Activated CD4-positive, alpha-beta T cell treated with anti-CD3 and anti-CD28 coated beads for 36 hours (primary cell): Measurements from ENCODE around the gene PHF20. TPM values are rescaled to one million over a fixed set of nuclear protein-coding genes. Genes with fewer than 3 reads are reported as not detected.
A peak's percentile ranks its signal among the peaks of the same experiment; 100 is the strongest.

ENCODE experiments used
- ATAC-seq: fragments of 200-7000 bp; cut with Tn5 transposase; one replicate; pipeline ENCODE4 v1.10.0; 2021; ENCODE audit warnings: mild to moderate bottlenecking, moderate library complexity
- CTCF ChIA-PET: fragments of 350-600 bp; sonication (Branson Sonifier 250); formaldehyde crosslinking; loops from one replicate; lab custom pipeline; 2021; ENCODE audit warnings: antibody characterized with exemption; lab: Charles Lee
- POLR2A ChIA-PET: fragments of 350-600 bp; sonication (Branson Sonifier 250); formaldehyde crosslinking; loops from one replicate; lab custom pipeline; 2021; ENCODE audit warnings: antibody characterized with exemption, inconsistent platforms; lab: Charles Lee
- DNase-seq: peaks from one replicate; pipeline ENCODE4 v3.0.0-alpha.2; 2020
- H3K27ac Mint-ChIP-seq: one replicate; pipeline ENCODE4 v1.8.0; 2021; ENCODE audit warnings: mixed read lengths
- H3K27me3 Mint-ChIP-seq: one replicate; pipeline ENCODE4 v1.8.0; 2021; ENCODE audit warnings: mixed read lengths
- H3K36me3 Mint-ChIP-seq: one replicate; pipeline ENCODE4 v1.8.0; 2021; ENCODE audit warnings: low read depth, mixed read lengths
- H3K4me1 Mint-ChIP-seq: one replicate; pipeline ENCODE4 v1.8.0; 2021; ENCODE audit warnings: mixed read lengths
- H3K4me3 Mint-ChIP-seq: one replicate; pipeline ENCODE4 v1.8.0; 2021; ENCODE audit warnings: mild to moderate bottlenecking, moderate library complexity, mixed read lengths
- H3K9me3 Mint-ChIP-seq: one replicate; pipeline ENCODE4 v1.8.0; 2021; ENCODE audit warnings: low read depth, mixed read lengths
- intact Hi-C, 2 experiments: fragments of 100-400 bp; cut with DNase I in 1 of 2; cut with micrococcal nuclease in 1 of 2; formaldehyde crosslinking; loops; one replicate each; pipeline versions ENCODE4 v1.14.2 to v1.15.1; 2022 to 2024; cut with DNase I, micrococcal nuclease
- total RNA-seq, 2 experiments: library from RNA; stranded (reverse); gene quantifications; one replicate each; pipeline ENCODE4 v1.2.3, GENCODE V29; 2021

The PHF20 gene
- total RNA-seq, 2 experiments from 2014 or later: 54.3 to 61.6 TPM

DNA sequence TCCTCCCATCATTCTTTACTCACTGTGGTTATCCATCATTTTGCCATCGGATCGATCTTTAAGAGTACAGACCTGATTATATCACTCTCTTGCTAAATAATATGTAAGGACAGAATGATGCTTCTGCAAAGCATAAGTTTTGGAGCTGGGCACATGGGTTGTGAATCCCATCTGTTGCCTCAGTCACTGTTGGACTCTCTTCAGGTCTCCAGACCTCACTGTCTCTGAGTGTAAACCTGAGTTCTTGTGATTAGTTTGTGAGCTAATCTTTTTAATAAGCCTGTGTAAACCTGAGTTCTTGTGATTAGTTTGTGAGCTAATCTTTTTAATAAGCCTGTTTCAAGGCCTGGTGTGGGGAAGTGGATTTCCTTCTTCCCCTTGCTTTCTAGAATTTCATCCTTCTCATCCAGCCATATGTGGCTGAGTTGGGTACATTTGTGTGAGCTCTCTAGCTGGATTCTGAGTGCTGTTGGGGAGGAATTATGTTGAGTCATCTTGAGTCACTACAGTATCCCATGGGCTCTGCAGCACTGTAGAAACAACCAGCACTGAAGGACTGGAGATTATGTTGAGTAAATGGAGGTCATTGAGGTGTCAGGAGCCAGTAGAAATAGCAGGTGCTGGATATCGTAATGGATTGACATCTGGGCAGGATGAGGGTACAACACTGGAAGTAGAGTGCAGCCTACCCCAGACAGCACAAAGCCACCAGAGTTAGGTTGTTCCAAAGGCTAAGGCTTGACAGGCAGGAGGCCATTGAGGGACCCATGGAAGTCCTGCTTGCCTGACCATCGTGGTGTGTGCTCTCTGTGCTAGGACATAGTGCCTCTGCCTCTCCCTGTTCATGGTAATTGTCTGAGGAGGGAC lies 130.1 kb downstream of the PHF20 start:
- DNase-seq: no peak
- Mint-ChIP-seq H3K4me3 (no peak overlapping the region), H3K27ac (no peak overlapping the region), H3K9me3 (no peaks in the 10 kb centered on the region), H3K4me1 (peaks cover 8% of the 10 kb centered on the region), H3K36me3 (peaks cover 22% of the 10 kb centered on the region), H3K27me3 (no peaks in the 10 kb centered on the region)
- ChIA-PET CTCF (interaction anchor here (1.0 kb wide), 1 partner anchor 45 kb away, joined by 3 read pairs; no protein-coding TSS in a partner anchor), POLR2A (no interaction called here)
- ATAC-seq: no peak
- intact Hi-C loops: no loop called here

- ChIA-PET POLR2A (no interaction called here), CTCF (interaction anchor here (1.0 kb wide), 1 partner anchor 44 kb away, joined by 3 read pairs; no protein-coding TSS in a partner anchor)
- Mint-ChIP-seq H3K9me3 (no peaks in the 10 kb centered on the region), H3K27me3 (no peaks in the 10 kb centered on the region), H3K36me3 (peaks cover 22% of the 10 kb centered on the region), H3K4me1 (peaks cover 8% of the 10 kb centered on the region), H3K27ac (no peak overlapping the region), H3K4me3 (no peak overlapping the region)
- DNase-seq (no peak), ATAC-seq (no peak)
- intact Hi-C loops: no loop called here
Measured at GRCh38 chr20:35902545-35902941, 130.7 kb downstream of the PHF20 start.

DNA sequence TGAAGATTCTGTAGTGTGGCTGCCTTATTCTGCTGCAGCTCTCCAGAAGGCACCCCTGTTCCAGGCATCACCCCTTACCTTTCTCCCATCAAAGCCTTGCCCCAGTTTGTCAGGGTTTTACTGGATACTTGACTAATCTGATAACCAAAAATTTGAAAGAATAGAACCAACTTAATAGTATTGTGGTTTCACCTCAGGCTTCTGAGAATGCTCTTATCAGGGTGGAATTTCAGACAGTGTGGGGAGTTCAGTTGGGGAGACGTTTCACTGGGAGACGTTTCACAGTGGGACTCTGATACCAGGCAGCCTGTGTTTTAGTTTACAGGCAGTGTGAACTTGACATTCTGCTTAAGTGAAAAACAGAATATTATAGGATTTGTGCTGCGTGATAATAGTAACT lies 132.0 kb downstream of the PHF20 start:
- ChIA-PET POLR2A (interaction anchor here (0.5 kb wide), 1 partner anchor 166 kb away, joined by 3 read pairs; no protein-coding TSS in a partner anchor), CTCF (no interaction called here)
- DNase-seq (no peak), ATAC-seq (no peak)
- Mint-ChIP-seq H3K27me3 (no peaks in the 10 kb centered on the region), H3K4me1 (peaks cover 19% of the 10 kb centered on the region), H3K27ac (no peak overlapping the region), H3K4me3 (no peak overlapping the region), H3K36me3 (peaks cover 22% of the 10 kb centered on the region), H3K9me3 (no peaks in the 10 kb centered on the region)
- intact Hi-C loops: no loop called here

- ATAC-seq (peak; percentile 24), DNase-seq (peak; percentile 15)
- intact Hi-C loops: no loop called here
- ChIA-PET CTCF (no interaction called here), POLR2A (no interaction called here)
- Mint-ChIP-seq H3K9me3 (no peaks in the 10 kb centered on the region), H3K36me3 (peaks cover 22% of the 10 kb centered on the region), H3K27me3 (no peaks in the 10 kb centered on the region), H3K27ac (no peak overlapping the region), H3K4me3 (no peak overlapping the region), H3K4me1 (peaks cover 30% of the 10 kb centered on the region)
Measured at GRCh38 chr20:35904982-35905663, 133.3 kb downstream of the PHF20 start.

- POLR2A ChIA-PET: no interaction called here
- ATAC-seq: no peak
- Mint-ChIP-seq H3K9me3 (no peaks in the 10 kb centered on the region), H3K27me3 (no peaks in the 10 kb centered on the region), H3K36me3 (peaks cover 21% of the 10 kb centered on the region), H3K27ac (no peak overlapping the region), H3K4me3 (no peak overlapping the region), H3K4me1 (peaks cover 30% of the 10 kb centered on the region)
- intact Hi-C loops: no loop called here
- no peak for DNase-seq
- CTCF ChIA-PET: interaction anchor here (0.7 to 1.0 kb wide), 2 partner anchors 20 to 89 kb away, joined by 3 read pairs; no protein-coding TSS in a partner anchor
Measured at GRCh38 chr20:35907017-35907701, 135.3 kb downstream of the PHF20 start.

GRCh38 chr20:35908007-35908406 lies 136.2 kb downstream of the PHF20 start:
- ChIA-PET POLR2A (interaction anchor here (0.7 kb wide), 1 partner anchor 467 kb away, joined by 3 read pairs; no protein-coding TSS in a partner anchor), CTCF (no interaction called here)
- H3K4me1 Mint-ChIP-seq: peaks cover 30% of the 10 kb centered on the region
- H3K27ac Mint-ChIP-seq: no peak overlapping the region
- H3K4me3 Mint-ChIP-seq: no peak overlapping the region
- intact Hi-C loops: no loop called here
- ATAC-seq (no peak), DNase-seq (no peak)
- H3K9me3 Mint-ChIP-seq: no peaks in the 10 kb centered on the region
- H3K36me3 Mint-ChIP-seq: peaks cover 21% of the 10 kb centered on the region
- no peaks in the 10 kb centered on the region for H3K27me3 Mint-ChIP-seq

GRCh38 chr20:35909176-35909575 lies 137.4 kb downstream of the PHF20 start:
- Mint-ChIP-seq H3K27me3 (no peaks in the 10 kb centered on the region), H3K27ac (no peak overlapping the region), H3K9me3 (no peaks in the 10 kb centered on the region), H3K4me3 (no peak overlapping the region), H3K4me1 (peaks cover 27% of the 10 kb centered on the region), H3K36me3 (peaks cover 16% of the 10 kb centered on the region)
- POLR2A ChIA-PET: interaction anchor here (0.8 to 0.9 kb wide), 2 partner anchors 33 to 45 kb away, joined by 4 read pairs; partner anchors contain the start of gene SCAND1
- intact Hi-C loops: no loop called here
- CTCF ChIA-PET: interaction anchor here (0.9 to 1.6 kb wide), 3 partner anchors 18 to 48 kb away, joined by 3 to 5 read pairs (median 3); no protein-coding TSS in a partner anchor
- DNase-seq: no peak
- ATAC-seq: peak; percentile 78

- DNase-seq: no peak
- H3K27me3 Mint-ChIP-seq: no peaks in the 10 kb centered on the region
- peaks cover 27% of the 10 kb centered on the region for H3K4me1 Mint-ChIP-seq
- no peak overlapping the region for H3K27ac Mint-ChIP-seq
- POLR2A ChIA-PET: interaction anchor here (0.8 kb wide), 1 partner anchor 33 kb away, joined by 4 read pairs; no protein-coding TSS in a partner anchor
- ATAC-seq: no peak
- H3K4me3 Mint-ChIP-seq: no peak overlapping the region
- CTCF ChIA-PET: interaction anchor here (1.2 to 1.6 kb wide), 2 partner anchors 18 to 37 kb away, joined by 3 to 5 read pairs; no protein-coding TSS in a partner anchor
- intact Hi-C loops: no loop called here
- H3K9me3 Mint-ChIP-seq: no peaks in the 10 kb centered on the region
- peaks cover 13% of the 10 kb centered on the region for H3K36me3 Mint-ChIP-seq
Measured at GRCh38 chr20:35909796-35910195, 138.0 kb downstream of the PHF20 start.

DNA sequence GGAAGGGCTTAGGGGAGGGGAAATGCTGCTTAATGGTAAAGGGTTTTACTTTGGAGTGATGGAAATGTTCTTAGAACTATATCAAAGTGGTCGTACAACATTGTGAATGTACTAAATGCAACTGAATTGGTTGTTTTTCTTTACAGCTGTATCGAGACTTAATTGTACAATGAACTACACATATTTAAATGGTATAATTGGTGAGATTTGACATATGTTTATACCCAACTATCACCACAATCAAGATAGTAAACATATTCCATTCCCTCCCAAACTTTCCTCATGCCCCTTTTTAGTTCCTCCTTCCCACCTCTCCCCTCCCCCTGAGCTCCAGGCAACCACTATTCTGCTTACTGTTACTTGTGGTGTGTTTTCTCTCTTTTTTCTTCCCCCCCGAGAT lies 138.4 kb downstream of the PHF20 start:
- intact Hi-C loops: no loop called here
- peaks cover 8% of the 10 kb centered on the region for H3K36me3 Mint-ChIP-seq
- no peaks in the 10 kb centered on the region for H3K27me3 Mint-ChIP-seq
- no peaks in the 10 kb centered on the region for H3K9me3 Mint-ChIP-seq
- ChIA-PET POLR2A (interaction anchor here (0.7 kb wide), 1 partner anchor 377 kb away, joined by 9 read pairs; no protein-coding TSS in a partner anchor), CTCF (interaction anchor here (1.2 kb wide), 1 partner anchor 19 kb away, joined by 3 read pairs; no protein-coding TSS in a partner anchor)
- no peak overlapping the region for H3K27ac Mint-ChIP-seq
- H3K4me3 Mint-ChIP-seq: no peak overlapping the region
- DNase-seq (no peak), ATAC-seq (no peak)
- peaks cover 23% of the 10 kb centered on the region for H3K4me1 Mint-ChIP-seq

DNA sequence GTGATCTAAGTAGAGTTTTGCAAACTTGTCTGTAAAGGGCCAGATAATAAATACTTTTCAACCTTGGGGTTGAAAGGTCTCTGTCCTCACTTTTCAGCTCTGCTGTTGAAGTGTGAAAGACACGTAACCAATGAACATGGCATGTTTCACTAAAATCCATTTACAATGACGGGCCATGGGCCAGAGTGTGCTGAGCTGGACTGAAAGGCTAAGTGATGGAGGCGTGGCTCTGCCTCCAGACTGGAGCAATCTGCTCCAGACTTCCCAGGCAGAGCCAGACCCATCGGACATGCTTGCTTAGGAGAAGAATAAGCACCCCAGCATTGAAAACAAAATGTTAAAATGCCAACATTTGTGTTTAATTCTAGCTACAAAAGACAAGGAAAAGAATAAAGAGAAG lies 141.1 kb downstream of the PHF20 start:
- Mint-ChIP-seq H3K9me3 (no peaks in the 10 kb centered on the region), H3K4me3 (no peak overlapping the region), H3K4me1 (peaks cover 20% of the 10 kb centered on the region), H3K36me3 (peaks cover 10% of the 10 kb centered on the region), H3K27ac (no peak overlapping the region), H3K27me3 (no peaks in the 10 kb centered on the region)
- ChIA-PET POLR2A (no interaction called here), CTCF (interaction anchor here (1.2 kb wide), 1 partner anchor 111 kb away, joined by 3 read pairs; no protein-coding TSS in a partner anchor)
- intact Hi-C loops: no loop called here
- DNase-seq: no peak
- no peak for ATAC-seq

GRCh38 chr20:35917077-35917476 lies 145.3 kb downstream of the PHF20 start:
- no peak overlapping the region for H3K4me3 Mint-ChIP-seq
- H3K9me3 Mint-ChIP-seq: no peaks in the 10 kb centered on the region
- ATAC-seq: no peak
- no peaks in the 10 kb centered on the region for H3K4me1 Mint-ChIP-seq
- no peaks in the 10 kb centered on the region for H3K27me3 Mint-ChIP-seq
- peaks cover 28% of the 10 kb centered on the region for H3K36me3 Mint-ChIP-seq
- no peak for DNase-seq
- no peak overlapping the region for H3K27ac Mint-ChIP-seq
- intact Hi-C loops: no loop called here
- ChIA-PET CTCF (interaction anchor here (0.7 to 1.6 kb wide), 2 partner anchors 10 to 37 kb away, joined by 3 to 6 read pairs; partner anchors contain the start of gene SCAND1), POLR2A (no interaction called here)
